ENCODE data around the gene POP4. TPM values are rescaled to one million over a fixed set of nuclear protein-coding genes. Genes with fewer than 3 reads are reported as not detected.

Gene POP4
- total and polyA plus RNA-seq, 9 of the 15 experiments (the other 6 are each of a cell fraction or from before 2014, with no cell fraction given) = 42.1 to 128 (median 99.0) TPM

- TF ChIP-seq, protein P1, sequence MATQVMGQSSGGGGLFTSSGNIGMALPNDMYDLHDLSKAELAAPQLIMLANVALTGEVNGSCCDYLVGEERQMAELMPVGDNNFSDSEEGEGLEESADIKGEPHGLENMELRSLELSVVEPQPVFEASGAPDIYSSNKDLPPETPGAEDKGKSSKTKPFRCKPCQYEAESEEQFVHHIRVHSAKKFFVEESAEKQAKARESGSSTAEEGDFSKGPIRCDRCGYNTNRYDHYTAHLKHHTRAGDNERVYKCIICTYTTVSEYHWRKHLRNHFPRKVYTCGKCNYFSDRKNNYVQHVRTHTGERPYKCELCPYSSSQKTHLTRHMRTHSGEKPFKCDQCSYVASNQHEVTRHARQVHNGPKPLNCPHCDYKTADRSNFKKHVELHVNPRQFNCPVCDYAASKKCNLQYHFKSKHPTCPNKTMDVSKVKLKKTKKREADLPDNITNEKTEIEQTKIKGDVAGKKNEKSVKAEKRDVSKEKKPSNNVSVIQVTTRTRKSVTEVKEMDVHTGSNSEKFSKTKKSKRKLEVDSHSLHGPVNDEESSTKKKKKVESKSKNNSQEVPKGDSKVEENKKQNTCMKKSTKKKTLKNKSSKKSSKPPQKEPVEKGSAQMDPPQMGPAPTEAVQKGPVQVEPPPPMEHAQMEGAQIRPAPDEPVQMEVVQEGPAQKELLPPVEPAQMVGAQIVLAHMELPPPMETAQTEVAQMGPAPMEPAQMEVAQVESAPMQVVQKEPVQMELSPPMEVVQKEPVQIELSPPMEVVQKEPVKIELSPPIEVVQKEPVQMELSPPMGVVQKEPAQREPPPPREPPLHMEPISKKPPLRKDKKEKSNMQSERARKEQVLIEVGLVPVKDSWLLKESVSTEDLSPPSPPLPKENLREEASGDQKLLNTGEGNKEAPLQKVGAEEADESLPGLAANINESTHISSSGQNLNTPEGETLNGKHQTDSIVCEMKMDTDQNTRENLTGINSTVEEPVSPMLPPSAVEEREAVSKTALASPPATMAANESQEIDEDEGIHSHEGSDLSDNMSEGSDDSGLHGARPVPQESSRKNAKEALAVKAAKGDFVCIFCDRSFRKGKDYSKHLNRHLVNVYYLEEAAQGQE (IDR thresholded peaks at IDR 0.05; ENCODE audit: borderline replicate concordance) = no peak
- TF ChIP-seq, protein P1 (CRISPR knock-in tag; IDR thresholded peaks at IDR 0.05; ENCODE audit: low read depth) = 0 out of 2 replicates have a peak, but pooled peaks have one; percentile 55
- TF ChIP-seq, protein P2, sequence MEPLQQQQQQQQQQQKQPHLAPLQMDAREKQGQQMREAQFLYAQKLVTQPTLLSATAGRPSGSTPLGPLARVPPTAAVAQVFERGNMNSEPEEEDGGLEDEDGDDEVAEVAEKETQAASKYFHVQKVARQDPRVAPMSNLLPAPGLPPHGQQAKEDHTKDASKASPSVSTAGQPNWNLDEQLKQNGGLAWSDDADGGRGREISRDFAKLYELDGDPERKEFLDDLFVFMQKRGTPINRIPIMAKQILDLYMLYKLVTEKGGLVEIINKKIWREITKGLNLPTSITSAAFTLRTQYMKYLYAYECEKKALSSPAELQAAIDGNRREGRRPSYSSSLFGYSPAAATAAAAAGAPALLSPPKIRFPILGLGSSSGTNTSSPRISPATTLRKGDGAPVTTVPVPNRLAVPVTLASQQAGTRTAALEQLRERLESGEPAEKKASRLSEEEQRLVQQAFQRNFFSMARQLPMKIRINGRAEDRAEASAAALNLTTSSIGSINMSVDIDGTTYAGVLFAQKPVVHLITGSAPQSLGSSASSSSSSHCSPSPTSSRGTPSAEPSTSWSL (CRISPR knock-in tag; IDR thresholded peaks at IDR 0.05; ENCODE audit: borderline replicate concordance) = no peak
- TF ChIP-seq LEF1 (IDR thresholded peaks at IDR 0.05) (no peak), ZBTB12 (CRISPR knock-in tag; IDR thresholded peaks at IDR 0.05) (peak; percentile 99), PHF8 (IDR thresholded peaks at IDR 0.05; ENCODE audit: borderline replicate concordance, low read length) (peak; percentile 100), NUFIP1 (IDR thresholded peaks at IDR 0.05; ENCODE audit: partially characterized antibody) (no peak), XRCC5 (IDR thresholded peaks at IDR 0.05; ENCODE audit: low read depth, low read length) (no peak), CBFA2T3 (IDR thresholded peaks at IDR 0.05) (no peak), ZNF384 (IDR thresholded peaks at IDR 0.05; ENCODE audit: low read depth, low read length) (0 out of 2 replicates have a peak, but pooled peaks have one; percentile 14), LARP7 (IDR thresholded peaks at IDR 0.05) (peak; percentile 89; the same call in 1 of the 2 replicates), NFRKB (IDR thresholded peaks at IDR 0.05; ENCODE audit: low read depth) (peak; percentile 83), SRF (CRISPR knock-in tag; IDR thresholded peaks at IDR 0.05) (peak in 1 of 2 experiments; percentile 11; a peak in 1 of 4 replicates), ZNF551 (CRISPR knock-in tag; IDR thresholded peaks at IDR 0.05) (no peak), CHD2 (IDR thresholded peaks at IDR 0.05; ENCODE audit: low read depth, low read length) (peak; percentile 44; the same call in 1 of the 2 replicates)
- TF ChIP-seq, protein P3, sequence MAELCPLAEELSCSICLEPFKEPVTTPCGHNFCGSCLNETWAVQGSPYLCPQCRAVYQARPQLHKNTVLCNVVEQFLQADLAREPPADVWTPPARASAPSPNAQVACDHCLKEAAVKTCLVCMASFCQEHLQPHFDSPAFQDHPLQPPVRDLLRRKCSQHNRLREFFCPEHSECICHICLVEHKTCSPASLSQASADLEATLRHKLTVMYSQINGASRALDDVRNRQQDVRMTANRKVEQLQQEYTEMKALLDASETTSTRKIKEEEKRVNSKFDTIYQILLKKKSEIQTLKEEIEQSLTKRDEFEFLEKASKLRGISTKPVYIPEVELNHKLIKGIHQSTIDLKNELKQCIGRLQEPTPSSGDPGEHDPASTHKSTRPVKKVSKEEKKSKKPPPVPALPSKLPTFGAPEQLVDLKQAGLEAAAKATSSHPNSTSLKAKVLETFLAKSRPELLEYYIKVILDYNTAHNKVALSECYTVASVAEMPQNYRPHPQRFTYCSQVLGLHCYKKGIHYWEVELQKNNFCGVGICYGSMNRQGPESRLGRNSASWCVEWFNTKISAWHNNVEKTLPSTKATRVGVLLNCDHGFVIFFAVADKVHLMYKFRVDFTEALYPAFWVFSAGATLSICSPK (IDR thresholded peaks at IDR 0.05; ENCODE audit: borderline replicate concordance) = no peak
These were observed at the start of gene POP4 (continued) for GRCh38 chr19:29605653-29606419.

All from K562 (cell line).